ENCODE results near the gene MYEF2.

MYEF2 gene

DNA sequence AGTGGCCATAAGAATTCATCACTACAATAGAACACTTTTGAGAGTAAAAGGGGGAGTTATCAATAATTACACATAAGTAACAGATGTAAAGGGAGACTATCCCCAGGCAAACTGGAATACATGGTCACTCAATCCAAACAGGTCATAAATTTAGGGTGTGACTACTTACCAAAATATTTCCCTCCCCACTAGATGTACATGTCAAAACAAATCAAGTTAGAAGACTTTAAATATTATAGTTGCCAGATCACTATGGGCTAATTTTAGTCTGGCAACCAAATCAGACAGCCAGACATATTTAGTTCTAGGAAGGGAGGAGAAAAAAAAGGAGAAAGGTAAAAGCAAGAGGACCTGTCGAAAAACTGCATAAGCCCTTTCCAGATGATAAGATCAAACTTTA, 34.2 kb downstream of the MYEF2 start:
- CTCF ChIA-PET: no interaction called here
- POLR2A ChIA-PET: no interaction called here
- no peak overlapping the region for H3K4me3 ChIP-seq (ENCODE audit: low read depth, low read length)
- TF ChIP-seq CTCF (IDR thresholded peaks at IDR 0.05; ENCODE audit: insufficient read depth, low read length, missing control alignments): no peak
- no peak for DNase-seq (ENCODE audit: low read depth, low spot score)

GRCh38 chr15:48132874-48133273, 45.2 kb downstream of the MYEF2 start:
- H3K4me3 ChIP-seq (ENCODE audit: low read depth, low read length): no peak overlapping the region
- ChIA-PET POLR2A (no interaction called here), CTCF (no interaction called here)
- DNase-seq (ENCODE audit: low read depth, low spot score): no peak
- TF ChIP-seq CTCF (IDR thresholded peaks at IDR 0.05; ENCODE audit: insufficient read depth, low read length, missing control alignments): no peak

GRCh38 chr15:48131324-48131723, 46.8 kb downstream of the MYEF2 start:
- CTCF ChIA-PET: no interaction called here
- no peak overlapping the region for H3K4me3 ChIP-seq (ENCODE audit: low read depth, low read length)
- DNase-seq (ENCODE audit: low read depth, low spot score): no peak
- no peak for TF ChIP-seq CTCF (IDR thresholded peaks at IDR 0.05; ENCODE audit: insufficient read depth, low read length, missing control alignments)
- POLR2A ChIA-PET: no interaction called here

DNA sequence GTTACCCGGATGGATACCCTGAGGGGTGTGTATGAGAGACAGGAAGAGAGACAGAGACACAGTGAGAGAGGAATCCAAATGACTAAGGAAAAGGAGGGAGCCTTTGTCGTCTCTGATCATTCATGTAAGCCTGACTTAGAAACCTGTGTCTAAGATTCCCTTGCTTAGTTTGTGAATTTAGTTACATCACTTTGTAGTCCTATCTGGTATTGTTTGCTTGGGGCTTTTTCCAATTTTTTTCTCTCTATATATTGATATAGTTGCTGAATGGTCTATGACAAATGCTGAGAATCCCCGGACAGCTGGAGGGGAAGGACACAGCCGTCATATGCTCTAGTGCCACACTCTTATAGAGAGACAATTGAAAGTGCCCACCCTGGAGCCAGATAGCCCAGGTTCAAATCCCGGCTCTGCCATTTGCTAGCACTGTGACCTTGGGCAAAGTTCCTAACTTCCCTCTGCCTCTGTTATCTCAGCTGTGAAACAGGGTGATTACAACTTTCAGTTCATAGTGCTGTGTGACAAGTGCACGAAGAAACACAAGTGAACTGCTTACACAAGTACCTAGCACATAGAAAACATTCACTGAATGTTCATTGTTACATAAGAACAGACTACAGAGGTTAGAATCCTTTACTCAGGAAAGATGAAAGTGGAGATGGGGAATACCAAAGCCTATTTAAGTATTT, 51.3 kb downstream of the MYEF2 start:
- CTCF ChIA-PET: interaction anchor here (1.1 to 1.4 kb wide), 2 partner anchors 14 kb away, joined by 3 to 4 read pairs; no protein-coding TSS in a partner anchor
- no peak for TF ChIP-seq CTCF (IDR thresholded peaks at IDR 0.05; ENCODE audit: insufficient read depth, low read length, missing control alignments)
- H3K4me3 ChIP-seq (ENCODE audit: low read depth, low read length): no peak overlapping the region
- POLR2A ChIA-PET: no interaction called here
- no peak for DNase-seq (ENCODE audit: low read depth, low spot score)

- POLR2A ChIA-PET: no interaction called here
- TF ChIP-seq CTCF (IDR thresholded peaks at IDR 0.05; ENCODE audit: insufficient read depth, low read length, missing control alignments): no peak
- CTCF ChIA-PET: interaction anchor here (0.9 kb wide), 1 partner anchor 9 kb away, joined by 4 read pairs; no protein-coding TSS in a partner anchor
- H3K4me3 ChIP-seq (ENCODE audit: low read depth, low read length): no peak overlapping the region
- DNase-seq (ENCODE audit: low read depth, low spot score): no peak
Observed at GRCh38 chr15:48121849-48122248, 56.2 kb downstream of the MYEF2 start.

DNA sequence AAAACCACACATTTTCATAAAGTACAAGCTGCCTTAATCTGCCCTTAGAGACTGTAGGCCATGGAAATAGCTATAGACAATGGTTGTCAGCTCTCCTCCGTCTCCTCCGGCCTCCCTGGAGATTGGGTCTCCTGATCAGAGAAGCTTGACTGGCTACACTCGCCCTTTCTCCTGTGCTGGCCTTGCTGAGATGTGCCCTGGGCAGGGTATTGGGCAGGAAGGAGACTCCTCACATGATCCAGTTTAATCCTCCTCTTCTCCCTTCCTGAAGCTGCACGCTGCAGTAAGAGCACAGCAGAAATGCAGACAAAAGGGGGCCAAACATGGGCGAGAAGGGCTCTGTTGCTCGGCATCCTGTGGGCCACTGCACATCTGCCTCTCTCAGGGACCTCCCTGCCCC, 57.4 kb downstream of the MYEF2 start, which contains the start of gene SLC24A5:
Gene SLC24A5, plus strand, starts transcription at position 246 of the 400 bp plus-strand sequence. Its CDS starts 55 bp downstream, at position 301.
- ChIA-PET POLR2A (no interaction called here), CTCF (no interaction called here)
- TF ChIP-seq CTCF (IDR thresholded peaks at IDR 0.05; ENCODE audit: insufficient read depth, low read length, missing control alignments): no peak
- no peak for DNase-seq (ENCODE audit: low read depth, low spot score)
- no peak within 1 kb of the TSS for H3K4me3 ChIP-seq (ENCODE audit: low read depth, low read length)

Data from AG04449 (cell line).